Measurements from ENCODE around the gene BCAM.

DNA sequence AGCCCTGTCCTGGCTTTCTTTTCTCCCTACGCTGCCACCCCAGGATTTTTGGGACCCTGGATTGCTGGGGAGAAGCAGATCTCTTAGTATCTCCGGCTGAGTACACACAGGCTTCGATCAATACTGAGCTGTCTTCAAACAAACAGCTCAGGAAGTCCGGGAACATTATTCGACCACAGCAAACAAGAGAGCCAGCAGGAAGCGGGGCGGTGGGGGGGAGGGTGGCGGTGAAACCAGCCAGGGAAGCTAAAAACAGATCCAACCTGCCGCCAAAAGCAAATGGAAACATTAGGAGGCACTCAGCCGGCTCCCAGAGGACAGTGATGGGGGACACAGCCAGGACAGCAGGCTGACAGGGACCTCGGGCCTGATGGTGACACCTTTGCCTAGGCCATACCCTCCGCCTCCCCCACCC lies 12.2 kb upstream of the BCAM start:
- TF ChIP-seq SIX5 (IDR thresholded peaks at IDR 0.05; ENCODE audit: low read depth, low read length, severe bottlenecking) (no peak), POLR2A (IDR thresholded peaks at IDR 0.05; ENCODE audit: low read depth, low read length) (no peak), NR2F1 (conservative IDR thresholded peaks at IDR 0.05) (no peak), EP300 (IDR thresholded peaks at IDR 0.05; ENCODE audit: borderline replicate concordance in 1 of 2, control insufficient read depth in 1 of 2, low read depth in 2 of 2, low read length in 2 of 2) (no peak), SREBF2 (IDR thresholded peaks at IDR 0.05; ENCODE audit: low read length) (no peak), FOS (IDR thresholded peaks at IDR 0.05; ENCODE audit: borderline replicate concordance, extremely low read depth, insufficient read length) (no peak), SUZ12 (IDR thresholded peaks at IDR 0.05; ENCODE audit: unreplicated experiment) (no peak), POLR2AphosphoS5 (IDR thresholded peaks at IDR 0.05; ENCODE audit: low read length) (no peak)
- TF ChIP-seq, protein P1, sequence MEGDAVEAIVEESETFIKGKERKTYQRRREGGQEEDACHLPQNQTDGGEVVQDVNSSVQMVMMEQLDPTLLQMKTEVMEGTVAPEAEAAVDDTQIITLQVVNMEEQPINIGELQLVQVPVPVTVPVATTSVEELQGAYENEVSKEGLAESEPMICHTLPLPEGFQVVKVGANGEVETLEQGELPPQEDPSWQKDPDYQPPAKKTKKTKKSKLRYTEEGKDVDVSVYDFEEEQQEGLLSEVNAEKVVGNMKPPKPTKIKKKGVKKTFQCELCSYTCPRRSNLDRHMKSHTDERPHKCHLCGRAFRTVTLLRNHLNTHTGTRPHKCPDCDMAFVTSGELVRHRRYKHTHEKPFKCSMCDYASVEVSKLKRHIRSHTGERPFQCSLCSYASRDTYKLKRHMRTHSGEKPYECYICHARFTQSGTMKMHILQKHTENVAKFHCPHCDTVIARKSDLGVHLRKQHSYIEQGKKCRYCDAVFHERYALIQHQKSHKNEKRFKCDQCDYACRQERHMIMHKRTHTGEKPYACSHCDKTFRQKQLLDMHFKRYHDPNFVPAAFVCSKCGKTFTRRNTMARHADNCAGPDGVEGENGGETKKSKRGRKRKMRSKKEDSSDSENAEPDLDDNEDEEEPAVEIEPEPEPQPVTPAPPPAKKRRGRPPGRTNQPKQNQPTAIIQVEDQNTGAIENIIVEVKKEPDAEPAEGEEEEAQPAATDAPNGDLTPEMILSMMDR (IDR thresholded peaks at IDR 0.05 in 2 of 3, conservative IDR thresholded peaks at IDR 0.05 in 1 of 3; ENCODE audit: control insufficient read depth in 2 of 3, extremely low read depth in 1 of 3, insufficient read depth in 1 of 3, low read depth in 3 of 3, low read length in 3 of 3) = no peak
- TF ChIP-seq, protein P2, sequence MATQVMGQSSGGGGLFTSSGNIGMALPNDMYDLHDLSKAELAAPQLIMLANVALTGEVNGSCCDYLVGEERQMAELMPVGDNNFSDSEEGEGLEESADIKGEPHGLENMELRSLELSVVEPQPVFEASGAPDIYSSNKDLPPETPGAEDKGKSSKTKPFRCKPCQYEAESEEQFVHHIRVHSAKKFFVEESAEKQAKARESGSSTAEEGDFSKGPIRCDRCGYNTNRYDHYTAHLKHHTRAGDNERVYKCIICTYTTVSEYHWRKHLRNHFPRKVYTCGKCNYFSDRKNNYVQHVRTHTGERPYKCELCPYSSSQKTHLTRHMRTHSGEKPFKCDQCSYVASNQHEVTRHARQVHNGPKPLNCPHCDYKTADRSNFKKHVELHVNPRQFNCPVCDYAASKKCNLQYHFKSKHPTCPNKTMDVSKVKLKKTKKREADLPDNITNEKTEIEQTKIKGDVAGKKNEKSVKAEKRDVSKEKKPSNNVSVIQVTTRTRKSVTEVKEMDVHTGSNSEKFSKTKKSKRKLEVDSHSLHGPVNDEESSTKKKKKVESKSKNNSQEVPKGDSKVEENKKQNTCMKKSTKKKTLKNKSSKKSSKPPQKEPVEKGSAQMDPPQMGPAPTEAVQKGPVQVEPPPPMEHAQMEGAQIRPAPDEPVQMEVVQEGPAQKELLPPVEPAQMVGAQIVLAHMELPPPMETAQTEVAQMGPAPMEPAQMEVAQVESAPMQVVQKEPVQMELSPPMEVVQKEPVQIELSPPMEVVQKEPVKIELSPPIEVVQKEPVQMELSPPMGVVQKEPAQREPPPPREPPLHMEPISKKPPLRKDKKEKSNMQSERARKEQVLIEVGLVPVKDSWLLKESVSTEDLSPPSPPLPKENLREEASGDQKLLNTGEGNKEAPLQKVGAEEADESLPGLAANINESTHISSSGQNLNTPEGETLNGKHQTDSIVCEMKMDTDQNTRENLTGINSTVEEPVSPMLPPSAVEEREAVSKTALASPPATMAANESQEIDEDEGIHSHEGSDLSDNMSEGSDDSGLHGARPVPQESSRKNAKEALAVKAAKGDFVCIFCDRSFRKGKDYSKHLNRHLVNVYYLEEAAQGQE (IDR thresholded peaks at IDR 0.05; ENCODE audit: low read depth, low read length) = no peak
- TF ChIP-seq, protein P3, sequence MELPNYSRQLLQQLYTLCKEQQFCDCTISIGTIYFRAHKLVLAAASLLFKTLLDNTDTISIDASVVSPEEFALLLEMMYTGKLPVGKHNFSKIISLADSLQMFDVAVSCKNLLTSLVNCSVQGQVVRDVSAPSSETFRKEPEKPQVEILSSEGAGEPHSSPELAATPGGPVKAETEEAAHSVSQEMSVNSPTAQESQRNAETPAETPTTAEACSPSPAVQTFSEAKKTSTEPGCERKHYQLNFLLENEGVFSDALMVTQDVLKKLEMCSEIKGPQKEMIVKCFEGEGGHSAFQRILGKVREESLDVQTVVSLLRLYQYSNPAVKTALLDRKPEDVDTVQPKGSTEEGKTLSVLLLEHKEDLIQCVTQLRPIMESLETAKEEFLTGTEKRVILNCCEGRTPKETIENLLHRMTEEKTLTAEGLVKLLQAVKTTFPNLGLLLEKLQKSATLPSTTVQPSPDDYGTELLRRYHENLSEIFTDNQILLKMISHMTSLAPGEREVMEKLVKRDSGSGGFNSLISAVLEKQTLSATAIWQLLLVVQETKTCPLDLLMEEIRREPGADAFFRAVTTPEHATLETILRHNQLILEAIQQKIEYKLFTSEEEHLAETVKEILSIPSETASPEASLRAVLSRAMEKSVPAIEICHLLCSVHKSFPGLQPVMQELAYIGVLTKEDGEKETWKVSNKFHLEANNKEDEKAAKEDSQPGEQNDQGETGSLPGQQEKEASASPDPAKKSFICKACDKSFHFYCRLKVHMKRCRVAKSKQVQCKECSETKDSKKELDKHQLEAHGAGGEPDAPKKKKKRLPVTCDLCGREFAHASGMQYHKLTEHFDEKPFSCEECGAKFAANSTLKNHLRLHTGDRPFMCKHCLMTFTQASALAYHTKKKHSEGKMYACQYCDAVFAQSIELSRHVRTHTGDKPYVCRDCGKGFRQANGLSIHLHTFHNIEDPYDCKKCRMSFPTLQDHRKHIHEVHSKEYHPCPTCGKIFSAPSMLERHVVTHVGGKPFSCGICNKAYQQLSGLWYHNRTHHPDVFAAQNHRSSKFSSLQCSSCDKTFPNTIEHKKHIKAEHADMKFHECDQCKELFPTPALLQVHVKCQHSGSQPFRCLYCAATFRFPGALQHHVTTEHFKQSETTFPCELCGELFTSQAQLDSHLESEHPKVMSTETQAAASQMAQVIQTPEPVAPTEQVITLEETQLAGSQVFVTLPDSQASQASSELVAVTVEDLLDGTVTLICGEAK (IDR thresholded peaks at IDR 0.05; ENCODE audit: borderline replicate concordance) = no peak
- TF ChIP-seq, protein P4, sequence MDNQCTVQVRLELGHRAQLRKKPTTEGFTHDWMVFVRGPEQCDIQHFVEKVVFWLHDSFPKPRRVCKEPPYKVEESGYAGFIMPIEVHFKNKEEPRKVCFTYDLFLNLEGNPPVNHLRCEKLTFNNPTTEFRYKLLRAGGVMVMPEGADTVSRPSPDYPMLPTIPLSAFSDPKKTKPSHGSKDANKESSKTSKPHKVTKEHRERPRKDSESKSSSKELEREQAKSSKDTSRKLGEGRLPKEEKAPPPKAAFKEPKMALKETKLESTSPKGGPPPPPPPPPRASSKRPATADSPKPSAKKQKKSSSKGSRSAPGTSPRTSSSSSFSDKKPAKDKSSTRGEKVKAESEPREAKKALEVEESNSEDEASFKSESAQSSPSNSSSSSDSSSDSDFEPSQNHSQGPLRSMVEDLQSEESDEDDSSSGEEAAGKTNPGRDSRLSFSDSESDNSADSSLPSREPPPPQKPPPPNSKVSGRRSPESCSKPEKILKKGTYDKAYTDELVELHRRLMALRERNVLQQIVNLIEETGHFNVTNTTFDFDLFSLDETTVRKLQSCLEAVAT (IDR thresholded peaks at IDR 0.05) = no peak
